ENCODE data around the gene GCDH.

GRCh38 chr19:12872255-12872654 is 18.7 kb upstream of the GCDH start:
- no peak for TF ChIP-seq CTCF (conservative IDR thresholded peaks at IDR 0.05 in 1 of 2, IDR thresholded peaks at IDR 0.05 in 1 of 2; ENCODE audit: low read depth in 1 of 2, low read length in 2 of 2)
- no peak for TF ChIP-seq EZH2 (IDR thresholded peaks at IDR 0.05; ENCODE audit: low read length, missing control alignments)
